HepG2 (cell line): ENCODE results near the gene CEP55. TPM values are rescaled to one million over a fixed set of nuclear protein-coding genes. Genes with fewer than 3 reads are reported as not detected.
A peak's percentile ranks its signal among the peaks of the same experiment; 100 is the strongest.

Experiments
- ATAC-seq: fragments of 200-7000 bp; cut with Tn5 transposase; 3 replicates; pipeline ENCODE4 v1.9.1; 2020; ENCODE audit warnings: mild to moderate bottlenecking, moderate library complexity
- Bru-seq: library from RNA; stranded (reverse); fragments of 400-500 nt; gene quantifications from one replicate; lab custom pipeline; 2021; lab: Mats Ljungman, UMichigan
- BruChase-seq, 2 experiments: library from RNA; stranded (reverse); fragments of 400-500 nt; gene quantifications; one replicate each; lab custom pipeline; 2021; lab: Mats Ljungman, UMichigan
- BruUV-seq: library from RNA; stranded (reverse); fragments of 400-500 nt; replicated peaks from 2 replicates; lab custom pipeline; 2021; lab: Mats Ljungman, UMichigan
- CTCF ChIA-PET: fragments of 300-600 bp; formaldehyde crosslinking; extraction: SDS; loops from one replicate; lab custom pipeline; 2021; ENCODE audit warnings: low total read pairs, inconsistent platforms, low intra/inter-chr PET ratio; lab: Yijun Ruan, JAX
- POLR2A ChIA-PET: fragments of 350-600 bp; sonication (Branson Sonifier 250); formaldehyde crosslinking; loops from one replicate; lab custom pipeline; 2020; ENCODE audit warnings: antibody characterized with exemption, inconsistent platforms; lab: Yijun Ruan, JAX
- DNase-seq: peaks from one replicate; pipeline ENCODE4 v3.0.0-alpha.2; 2015; ENCODE audit warnings: low spot score
- FAIRE-seq: peaks from 3 replicates; lab custom pipeline; 2011; peaks lifted over from hg19 to GRCh38; lab: Jason Lieb, UNC
- H2AFZ ChIP-seq: one replicate; pipeline ENCODE4 v1.6.1; 2011; ENCODE audit warnings: low read length, inconsistent platforms
- H3K27ac ChIP-seq: fragments of 300-600 bp; 3 replicates; pipeline ENCODE4 v1.8.0; 2011; ENCODE audit warnings: mixed run types, mild to moderate bottlenecking, mixed read lengths, low read length, inconsistent platforms; ENCODE audit not compliant: insufficient read depth; ENCODE audit errors: extremely low read length
- H3K27me3 ChIP-seq, 2 experiments: fragments of 200-600 bp in 1 of 2; 2 replicates in 1 of 2; 3 replicates in 1 of 2; pipeline versions ENCODE4 v1.6.0 to v1.8.0; 2011; ENCODE audit warnings: low read length in 2 of 2, mild to moderate bottlenecking in 2 of 2, moderate library complexity in 2 of 2, inconsistent platforms in 1 of 2; ENCODE audit not compliant: insufficient read depth in 2 of 2, control insufficient read depth in 1 of 2
- H3K36me3 ChIP-seq, 2 experiments: fragments of 200-600 bp in 1 of 2; replicated peaks in 1 of 2; 2 replicates in 1 of 2; 3 replicates in 1 of 2; pipeline versions ENCODE4 v1.5.1 to v1.8.0; 2011; ENCODE audit warnings: low read length in 2 of 2, inconsistent platforms in 1 of 2; ENCODE audit not compliant: insufficient read depth in 2 of 2, control insufficient read depth in 1 of 2
- H3K4me1 ChIP-seq: 2 replicates; pipeline ENCODE4 v1.5.1; 2012; ENCODE audit warnings: low read length, inconsistent platforms; ENCODE audit not compliant: insufficient read depth
- H3K4me2 ChIP-seq: 2 replicates; pipeline ENCODE4 v1.6.0; 2011; ENCODE audit warnings: low read depth, low read length, inconsistent platforms
- H3K4me3 ChIP-seq, 3 experiments: fragments of 200-600 bp in 1 of 3; sonication (generic), shearing (Covaris generic) in 1 of 3; replicated peaks in 1 of 3; 2 replicates each; pipeline ENCODE4 v1.5.1; 2011 to 2016; ENCODE audit warnings: low read length in 3 of 3, inconsistent platforms in 2 of 3, low read depth in 2 of 3, mild to moderate bottlenecking in 2 of 3, control low read depth in 1 of 3, mixed read lengths in 1 of 3; ENCODE audit not compliant: insufficient read depth in 1 of 3
- H3K79me2 ChIP-seq: one replicate; pipeline ENCODE4 v1.6.1; 2011; ENCODE audit warnings: low read length, inconsistent platforms; ENCODE audit not compliant: insufficient read depth
- H3K9ac ChIP-seq: 2 replicates; pipeline ENCODE4 v1.6.0; 2011; ENCODE audit warnings: mild to moderate bottlenecking, low read depth, low read length, inconsistent platforms; ENCODE audit not compliant: insufficient read depth
- H3K9me3 ChIP-seq: 2 replicates; pipeline ENCODE4 v1.5.1; 2012; ENCODE audit warnings: mild to moderate bottlenecking, low read length
- H4K20me1 ChIP-seq: 2 replicates; pipeline ENCODE4 v1.6.0; 2011; ENCODE audit warnings: inconsistent platforms, mild to moderate bottlenecking, low read length, moderate library complexity; ENCODE audit not compliant: insufficient read depth
- BCL6 ChIP-seq: IDR thresholded peaks from 2 replicates; pipeline ENCODE4 v1.6.1; 2016; ENCODE audit warnings: missing genetic modification reagents, missing compliant biosample characterization
- CHD4 ChIP-seq: fragments of 200-600 bp; sonication (generic); IDR thresholded peaks from 2 replicates; pipeline ENCODE4 v1.7.0; 2017; ENCODE audit warnings: mild to moderate bottlenecking, low read length, borderline replicate concordance
- MYC ChIP-seq: sonication (generic); formaldehyde crosslinking; IDR thresholded peaks from 2 replicates; pipeline ENCODE4 v1.9.0; 2021; ENCODE audit warnings: missing genetic modification reagents, borderline replicate concordance
- NFRKB ChIP-seq: fragments of 450-650 bp; IDR thresholded peaks from 2 replicates; pipeline ENCODE4 v1.6.1; 2017
- NR3C1 ChIP-seq: sonication (generic); formaldehyde crosslinking; IDR thresholded peaks from 2 replicates; pipeline ENCODE4 v1.4.0; 2020; ENCODE audit warnings: missing genetic modification reagents
- REXO4 ChIP-seq: sonication (generic); formaldehyde crosslinking; IDR thresholded peaks from 2 replicates; pipeline ENCODE4 v1.8.0; 2022; ENCODE audit warnings: missing genetic modification reagents, mild to moderate bottlenecking, borderline replicate concordance
- SAP130 ChIP-seq: IDR thresholded peaks from 2 replicates; pipeline ENCODE4 v1.6.1; 2016; ENCODE audit warnings: low read depth
- ZNF12 ChIP-seq: sonication (generic); formaldehyde crosslinking; IDR thresholded peaks from 2 replicates; pipeline ENCODE4 v1.5.0; 2020; ENCODE audit warnings: missing genetic modification reagents
- ZNF256 ChIP-seq: sonication (generic); formaldehyde crosslinking; conservative IDR thresholded peaks from 2 replicates; pipeline ENCODE4 v1.4.0; 2020; ENCODE audit warnings: missing genetic modification reagents
- ZNF354B ChIP-seq: sonication (generic); formaldehyde crosslinking; IDR thresholded peaks from 2 replicates; pipeline ENCODE4 v1.8.0; 2022; ENCODE audit warnings: mild to moderate bottlenecking, missing genetic modification reagents
- ZNF660 ChIP-seq: sonication (generic); formaldehyde crosslinking; IDR thresholded peaks from 2 replicates; pipeline ENCODE4 v1.5.1; 2020; ENCODE audit warnings: mild to moderate bottlenecking, low read depth, missing genetic modification reagents, borderline replicate concordance
- ZNF672 ChIP-seq: sonication (generic); formaldehyde crosslinking; IDR thresholded peaks from 2 replicates; pipeline ENCODE4 v1.8.1; 2022; ENCODE audit warnings: missing genetic modification reagents
- ZNF878 ChIP-seq: sonication (generic); formaldehyde crosslinking; IDR thresholded peaks from 2 replicates; pipeline ENCODE4 v1.8.1; 2023; ENCODE audit warnings: mild to moderate bottlenecking, missing genetic modification reagents, moderate library complexity
- ZSCAN25 ChIP-seq: sonication (generic); formaldehyde crosslinking; IDR thresholded peaks from 2 replicates; pipeline ENCODE4 v1.8.0; 2022; ENCODE audit warnings: mild to moderate bottlenecking, missing genetic modification reagents
- WGBS: methylation state at CpG from one replicate; pipeline ENCODE4 v1.1.6; 2017; ENCODE audit warnings: low lambda C conversion rate; 5-methylcytosine and 5-hydroxymethylcytosine counted together
- in situ Hi-C: cut with HindIII; loops from 2 replicates; pipeline ENCODE4 v1.10.0; 2017; ENCODE audit warnings: low pct_unique_long_range_greater_than_20kb; ENCODE audit not compliant: extremely low pct_ligation_motif_present
- intact Hi-C: fragments of 100-400 bp; cut with micrococcal nuclease; formaldehyde crosslinking; loops from one replicate; pipeline ENCODE4 v1.10.0; 2022; ENCODE audit not compliant: unreplicated experiment
- long read RNA-seq, 2 experiments: library from RNA in 1 of 2; library from polyadenylated mRNA in 1 of 2; stranded (forward) in 1 of 2; unstranded in 1 of 2; transcript quantifications; one replicate each; pipeline ENCODE4 v2.0.0, GENCODE V29; 2019 to 2022
- polyA minus RNA-seq, 3 experiments: library from RNA; depleted of rRNA, polyadenylated mRNA; stranded (reverse); fragments of >200 nt; gene quantifications; 2 replicates each; pipeline ENCODE4 v1.2.3, GENCODE V29; 2011; ENCODE audit warnings: low replicate concordance in 1 of 3
- polyA plus RNA-seq, 8 experiments: library from polyadenylated mRNA; depleted of rRNA in 3 of 8; stranded (reverse) in 7 of 8; unstranded in 1 of 8; fragments of >200 nt; fragmentation: Illumina TruSeq in 4 of 8; extraction: Trizol in 4 of 8; gene quantifications; 2 replicates each; pipeline versions ENCODE4 v1.2.1 to v1.2.3, GENCODE V29; 2011 to 2016; ENCODE audit warnings: low read depth in 4 of 8, missing spikeins in 1 of 8, mixed read lengths in 1 of 8; ENCODE audit not compliant: insufficient read depth in 1 of 8
- total RNA-seq, 5 experiments: library from RNA; depleted of rRNA; stranded (reverse); fragments of >200 nt; fragmentation: Illumina TruSeq; extraction: Trizol; gene quantifications; 2 replicates each; pipeline ENCODE4 v1.2.3, GENCODE V29; 2016; ENCODE audit warnings: low read depth in 1 of 5
- TF ChIP-seq, protein P1 (sequence below): sonication (generic); formaldehyde crosslinking; IDR thresholded peaks from 2 replicates; pipeline ENCODE4 v1.4.0; 2020; ENCODE audit warnings: missing genetic modification reagents
- TF ChIP-seq, protein P2 (sequence below): sonication (generic); formaldehyde crosslinking; IDR thresholded peaks from 2 replicates; pipeline ENCODE4 v1.5.1; 2020; ENCODE audit warnings: mild to moderate bottlenecking, missing genetic modification reagents, borderline replicate concordance
- TF ChIP-seq, protein P3 (sequence below): sonication (generic); formaldehyde crosslinking; IDR thresholded peaks from 2 replicates; pipeline ENCODE4 v1.4.0; 2020; ENCODE audit warnings: mild to moderate bottlenecking, missing genetic modification reagents

CEP55 gene
- total RNA-seq (2016; rRNA removed; fragmentation: Illumina TruSeq; extraction: Trizol): 17.1 and 27.3 TPM in 2 replicates
- 3.8 and 5.0 TPM in 2 replicates for total RNA-seq (2016; cell fraction: cytosol; rRNA removed; fragmentation: Illumina TruSeq; extraction: Trizol; ENCODE audit: low read depth)
- total RNA-seq (2016; cell fraction: insoluble cytoplasmic fraction; rRNA removed; fragmentation: Illumina TruSeq; extraction: Trizol): 18.0 and 28.7 TPM in 2 replicates
- total RNA-seq (2016; cell fraction: membrane; rRNA removed; fragmentation: Illumina TruSeq; extraction: Trizol): 10.4 and 11.4 TPM in 2 replicates
- total RNA-seq (2016; cell fraction: nucleus; rRNA removed; fragmentation: Illumina TruSeq; extraction: Trizol): 10.3 and 12.4 TPM in 2 replicates
- polyA plus RNA-seq (2011; rRNA removed): 3.4 and 6.5 TPM in 2 replicates
- 2.6 and 2.7 TPM in 2 replicates for polyA plus RNA-seq (2011; cell fraction: cytosol; rRNA removed)
- polyA plus RNA-seq (2011; cell fraction: nucleus; rRNA removed): 1.4 and 1.8 TPM in 2 replicates
- polyA plus RNA-seq (2012): 3.0 and 6.8 TPM in 2 replicates
- 3.0 and 3.1 TPM in 2 replicates for polyA plus RNA-seq (2016; cell fraction: cytosol; fragmentation: Illumina TruSeq; extraction: Trizol; ENCODE audit: low read depth)
- polyA plus RNA-seq (2016; cell fraction: insoluble cytoplasmic fraction; fragmentation: Illumina TruSeq; extraction: Trizol; ENCODE audit: low read depth): 27.1 and 27.6 TPM in 2 replicates
- 6.9 and 8.0 TPM in 2 replicates for polyA plus RNA-seq (2016; cell fraction: membrane; fragmentation: Illumina TruSeq; extraction: Trizol; ENCODE audit: low read depth)
- 15.8 and 16.1 TPM in 2 replicates for polyA plus RNA-seq (2016; cell fraction: nucleus; fragmentation: Illumina TruSeq; extraction: Trizol; ENCODE audit: insufficient read depth, low read depth)
- 2.4 and 15.2 TPM in 2 replicates for polyA minus RNA-seq (2011; rRNA and poly(A)+ RNA removed; ENCODE audit: low replicate concordance)
- 4.1 and 4.6 TPM in 2 replicates for polyA minus RNA-seq (2011; cell fraction: cytosol; rRNA and poly(A)+ RNA removed)
- 3.7 and 4.6 TPM in 2 replicates for polyA minus RNA-seq (2011; cell fraction: nucleus; rRNA and poly(A)+ RNA removed)
- Bru-seq, nascent RNA: percentile 47 among the genes with signal in this experiment
- BruChase-seq, experiment 1, labeled RNA remaining after a 6-hour chase: percentile 55 among the genes with signal in this experiment
- percentile 51 among the genes with signal in this experiment for BruChase-seq, experiment 2, labeled RNA remaining after a 2-hour chase
- long read RNA-seq, experiment 1, partial matches to known transcripts: 1 of 4 reads
- long read RNA-seq, experiment 1, other reads (novel, unspliced or antisense): 1 of 4 reads
- long read RNA-seq, experiment 2, partial matches to known transcripts: 2 of 7 reads
- long read RNA-seq, experiment 2, other reads (novel, unspliced or antisense): 3 of 7 reads

DNA sequence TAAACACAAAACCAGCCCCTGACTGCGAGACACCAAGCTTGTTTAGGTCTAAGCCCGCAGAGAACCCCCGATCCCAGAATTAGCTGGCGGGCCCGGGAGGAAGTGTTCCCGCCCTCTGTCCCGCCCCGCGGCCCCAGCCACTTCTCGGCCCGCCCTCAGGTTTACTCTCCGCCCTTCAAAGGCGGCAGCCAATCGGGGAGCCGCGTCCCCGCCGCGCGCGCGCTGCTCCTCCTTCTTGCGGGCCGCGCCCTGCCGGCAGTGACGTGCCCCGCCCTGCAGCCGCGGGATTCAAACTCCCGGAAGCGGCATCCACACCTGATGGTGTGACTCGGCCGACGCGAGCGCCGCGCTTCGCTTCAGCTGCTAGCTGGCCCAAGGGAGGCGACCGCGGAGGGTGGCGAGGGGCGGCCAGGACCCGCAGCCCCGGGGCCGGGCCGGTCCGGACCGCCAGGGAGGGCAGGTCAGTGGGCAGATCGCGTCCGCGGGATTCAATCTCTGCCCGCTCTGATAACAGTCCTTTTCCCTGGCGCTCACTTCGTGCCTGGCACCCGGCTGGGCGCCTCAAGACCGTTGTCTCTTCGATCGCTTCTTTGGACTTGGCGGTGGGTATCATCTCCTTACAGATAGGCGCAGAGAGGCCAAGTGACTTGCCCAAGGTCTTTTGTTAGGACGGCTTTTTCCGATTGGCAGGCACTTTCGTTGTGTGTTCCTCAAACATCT is at the start of gene CEP55:
CEP55 (plus strand) TSS at position 291 of the 720 bp plus-strand sequence. CDS start 3,440 bp downstream, outside the sequence.
- DNase-seq (peak; percentile 86), ATAC-seq (peak; percentile 99), FAIRE-seq (peak; percentile 26)
- no peaks in the 10 kb centered on the region; a peak in 2 of 5 replicates for H3K27me3 ChIP-seq
- peaks cover 1% of the 10 kb centered on the region for H3K79me2 ChIP-seq
- 2% methylated on average over 8 of the region's 68 CpGs for WGBS
- H3K27ac ChIP-seq: peak within 1 kb of the TSS; percentile 57
- H3K4me3 ChIP-seq: peak within 1 kb of the TSS; percentile 75 to 87 (median 77)
- H3K9me3 ChIP-seq: no peaks in the 10 kb centered on the region
- ChIA-PET POLR2A (interaction anchor here (1.0 kb wide), 2 partner anchors 14 to 206 kb away, joined by 3 read pairs; no protein-coding TSS in a partner anchor), CTCF (no interaction called here)
- intact Hi-C loops: no loop called here
- no TSS peak for BruUV-seq
- in situ Hi-C loops: no loop called here
- no peaks in the 10 kb centered on the region for H4K20me1 ChIP-seq
- peak within 1 kb of the TSS; percentile 70 for H3K9ac ChIP-seq
- peaks cover 40% of the 10 kb centered on the region for H3K4me1 ChIP-seq
- H2AFZ ChIP-seq: peak within 1 kb of the TSS; percentile 94
- peak within 1 kb of the TSS; percentile 84 for H3K4me2 ChIP-seq
- H3K36me3 ChIP-seq: no peaks in the 10 kb centered on the region
- TF ChIP-seq ZNF660 (CRISPR knock-in tag) (no peak), REXO4 (CRISPR knock-in tag) (peak; percentile 76; the same call in 1 of the 2 replicates), CHD4 (no peak), ZNF12 (no peak), ZNF878 (CRISPR knock-in tag) (peak; percentile 98), SAP130 (peak; percentile 100), MYC (CRISPR knock-in tag) (peak; percentile 76; the same call in 1 of the 2 replicates), BCL6 (no peak), ZSCAN25 (CRISPR knock-in tag) (no peak), NFRKB (no peak), ZNF256 (no peak), ZNF354B (CRISPR knock-in tag) (peak; percentile 62; the same call in 1 of the 2 replicates), ZNF672 (CRISPR knock-in tag) (peak; percentile 40; the same call in 1 of the 2 replicates), NR3C1 (no peak)
- TF ChIP-seq, protein P1, sequence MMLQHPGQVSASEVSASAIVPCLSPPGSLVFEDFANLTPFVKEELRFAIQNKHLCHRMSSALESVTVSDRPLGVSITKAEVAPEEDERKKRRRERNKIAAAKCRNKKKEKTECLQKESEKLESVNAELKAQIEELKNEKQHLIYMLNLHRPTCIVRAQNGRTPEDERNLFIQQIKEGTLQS (CRISPR knock-in tag): 0 out of 2 replicates have a peak, but pooled peaks have one; percentile 41
- TF ChIP-seq, protein P2, sequence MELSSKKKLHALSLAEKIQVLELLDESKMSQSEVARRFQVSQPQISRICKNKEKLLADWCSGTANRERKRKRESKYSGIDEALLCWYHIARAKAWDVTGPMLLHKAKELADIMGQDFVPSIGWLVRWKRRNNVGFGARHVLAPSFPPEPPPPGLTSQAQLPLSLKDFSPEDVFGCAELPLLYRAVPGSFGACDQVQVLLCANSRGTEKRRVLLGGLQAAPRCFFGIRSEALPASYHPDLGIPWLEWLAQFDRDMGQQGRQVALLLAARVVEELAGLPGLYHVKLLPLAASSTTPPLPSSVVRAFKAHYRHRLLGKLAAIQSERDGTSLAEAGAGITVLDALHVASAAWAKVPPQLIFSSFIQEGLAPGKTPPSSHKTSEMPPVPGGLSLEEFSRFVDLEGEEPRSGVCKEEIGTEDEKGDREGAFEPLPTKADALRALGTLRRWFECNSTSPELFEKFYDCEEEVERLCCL: no peak
- TF ChIP-seq, protein P3, sequence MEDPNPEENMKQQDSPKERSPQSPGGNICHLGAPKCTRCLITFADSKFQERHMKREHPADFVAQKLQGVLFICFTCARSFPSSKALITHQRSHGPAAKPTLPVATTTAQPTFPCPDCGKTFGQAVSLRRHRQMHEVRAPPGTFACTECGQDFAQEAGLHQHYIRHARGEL: no peak
